ENCODE data around the gene PFKFB2.
A peak's percentile ranks its signal among the peaks of the same experiment; 100 is the strongest.

The PFKFB2 gene

GRCh38 chr1:207021876-207022596, 31.0 kb upstream of the PFKFB2 start:
- no peak for DNase-seq

- DNase-seq = no peak
These were observed 29.9 kb upstream of the PFKFB2 start for GRCh38 chr1:207022996-207023679.

GRCh38 chr1:207024202-207025145, 28.6 kb upstream of the PFKFB2 start:
- no peak for DNase-seq

GRCh38 chr1:207025146-207025880, 27.8 kb upstream of the PFKFB2 start:
- peak; percentile 73 for DNase-seq

GRCh38 chr1:207026104-207026534, 27.0 kb upstream of the PFKFB2 start:
- no peak for DNase-seq

- DNase-seq = no peak
These were observed 25.8 kb upstream of the PFKFB2 start for GRCh38 chr1:207027206-207027777.

- DNase-seq = no peak
These were observed 25.2 kb upstream of the PFKFB2 start for GRCh38 chr1:207027921-207028320.

- no peak for DNase-seq
These were observed 24.0 kb upstream of the PFKFB2 start for GRCh38 chr1:207028884-207029650.

GRCh38 chr1:207029701-207030521, 23.2 kb upstream of the PFKFB2 start:
- no peak for DNase-seq

GRCh38 chr1:207030522-207031009, 22.5 kb upstream of the PFKFB2 start:
- no peak for DNase-seq

- DNase-seq = no peak
These were observed 22.1 kb upstream of the PFKFB2 start for GRCh38 chr1:207031016-207031415.

GRCh38 chr1:207031632-207032264, 21.3 kb upstream of the PFKFB2 start:
- no peak for DNase-seq

GRCh38 chr1:207032528-207033017, 20.5 kb upstream of the PFKFB2 start, which contains the start of gene C1orf116:
Gene C1orf116 (minus strand): TSS chr1:207032756. CDS start chr1:207027598, 5,158 bp downstream.
- no peak for DNase-seq

GRCh38 chr1:207033302-207033701, 19.8 kb upstream of the PFKFB2 start:
- no peak for DNase-seq

GRCh38 chr1:207034208-207034607, 18.9 kb upstream of the PFKFB2 start:
- DNase-seq = no peak

GRCh38 chr1:207034998-207035397, 18.1 kb upstream of the PFKFB2 start:
- peak; percentile 83 for DNase-seq

- DNase-seq = peak; percentile 24
These were observed 17.1 kb upstream of the PFKFB2 start for GRCh38 chr1:207035877-207036551.

GRCh38 chr1:207036865-207037264, 16.2 kb upstream of the PFKFB2 start:
- no peak for DNase-seq

Measured in fibroblast of skin of abdomen (primary cell).